Kidney tubule cell (primary cell): ENCODE results near the gene YPEL4.

Experiments
- DNase-seq: peaks from one replicate; pipeline ENCODE4 v3.0.0-alpha.2; 2018; ENCODE audit warnings: low spot score

Gene YPEL4

GRCh38 chr11:57650739-57651090 lies 1.0 kb upstream of the YPEL4 start:
- DNase-seq, result peak; percentile 84

- DNase-seq, result no peak
Observed at GRCh38 chr11:57648801-57649735, 644 bp downstream of the YPEL4 start.

GRCh38 chr11:57647960-57648800 lies 1.5 kb downstream of the YPEL4 start:
- DNase-seq, result peak; percentile 36

- DNase-seq, result no peak
Observed at GRCh38 chr11:57647372-57647771, 2.3 kb downstream of the YPEL4 start.

GRCh38 chr11:57646799-57647303 lies 2.9 kb downstream of the YPEL4 start:
- peak; percentile 35 for DNase-seq

GRCh38 chr11:57646194-57646798 lies 3.4 kb downstream of the YPEL4 start:
- DNase-seq, result no peak

GRCh38 chr11:57645689-57646085 lies 4.0 kb downstream of the YPEL4 start:
- no peak for DNase-seq

GRCh38 chr11:57644748-57645688 lies 4.7 kb downstream of the YPEL4 start:
- peak; percentile 69 for DNase-seq

GRCh38 chr11:57643802-57644201 lies 5.9 kb downstream of the YPEL4 start:
- DNase-seq, result no peak

- peak; percentile 65 for DNase-seq
Observed at GRCh38 chr11:57641011-57641807, 8.5 kb downstream of the YPEL4 start.

GRCh38 chr11:57640068-57640800 lies 9.5 kb downstream of the YPEL4 start:
- DNase-seq, result no peak

- peak; percentile 54 for DNase-seq
Observed at GRCh38 chr11:57639321-57640067, 10.2 kb downstream of the YPEL4 start.

GRCh38 chr11:57638811-57639320 lies 10.8 kb downstream of the YPEL4 start:
- no peak for DNase-seq

- DNase-seq, result peak; percentile 86
Observed at GRCh38 chr11:57638005-57638781, 11.5 kb downstream of the YPEL4 start.

GRCh38 chr11:57637626-57638004 lies 12.1 kb downstream of the YPEL4 start:
- DNase-seq, result no peak

- DNase-seq, result no peak
Observed at GRCh38 chr11:57635246-57635645, 14.5 kb downstream of the YPEL4 start.

- no peak for DNase-seq
Observed at GRCh38 chr11:57634311-57634710, 15.4 kb downstream of the YPEL4 start.
